LNCAP (cell line): ENCODE measurements around the gene CCL19.

ENCODE experiments used
- CTCF ChIP-seq: fragments of 450-650 bp; IDR thresholded peaks from 2 replicates; pipeline ENCODE4 v1.5.1; 2017; ENCODE audit warnings: mild to moderate bottlenecking

The CCL19 gene

GRCh38 chr9:34665067-34665380 is 26.1 kb downstream of the CCL19 start:
- no peak for TF ChIP-seq CTCF

- peak; percentile 65 for TF ChIP-seq CTCF
These were observed 26.6 kb downstream of the CCL19 start for GRCh38 chr9:34664281-34665066.

- no peak for TF ChIP-seq CTCF
These were observed 27.8 kb downstream of the CCL19 start for GRCh38 chr9:34663303-34663605.

GRCh38 chr9:34662526-34663302 is 28.4 kb downstream of the CCL19 start, which contains the start of gene CCL27:
Gene CCL27 (minus strand): TSS chr9:34662657. CDS start chr9:34662633, 24 bp downstream.
- TF ChIP-seq CTCF, result no peak

GRCh38 chr9:34659592-34660253 is 31.4 kb downstream of the CCL19 start:
- TF ChIP-seq CTCF, result no peak

- TF ChIP-seq CTCF, result no peak
These were observed 32.6 kb downstream of the CCL19 start for GRCh38 chr9:34658461-34658860.

GRCh38 chr9:34656992-34657391 is 34.1 kb downstream of the CCL19 start:
- TF ChIP-seq CTCF, result no peak
